Skeletal muscle satellite cell (primary cell): Measurements from ENCODE around the gene NARS2.
"Not testable (repeated sequence)": the region's sequence is repeated elsewhere in the genome, so short reads cannot be mapped to it uniquely, and the experiment has no call there.

Source experiments
- H3K27me3 ChIP-seq: 2 replicates; pipeline ENCODE4 v1.7.0; 2013; ENCODE audit warnings: low read length; ENCODE audit not compliant: control insufficient read depth, insufficient read depth
- H3K36me3 ChIP-seq: 2 replicates; pipeline ENCODE4 v1.7.0; 2013; ENCODE audit warnings: mild to moderate bottlenecking, control low read depth, low read length; ENCODE audit not compliant: insufficient read depth
- H3K4me1 ChIP-seq: 2 replicates; pipeline ENCODE4 v1.7.0; 2013; ENCODE audit warnings: low read length; ENCODE audit not compliant: control insufficient read depth, insufficient read depth
- H3K4me2 ChIP-seq: 2 replicates; pipeline ENCODE4 v1.7.0; 2013; ENCODE audit warnings: mild to moderate bottlenecking, low read length
- H3K4me3 ChIP-seq: 2 replicates; pipeline ENCODE4 v1.7.0; 2013; ENCODE audit warnings: low read length
- H3K9ac ChIP-seq: 2 replicates; pipeline ENCODE4 v1.7.0; 2013; ENCODE audit warnings: mild to moderate bottlenecking, low read depth, low read length, moderate library complexity
- H3K9me3 ChIP-seq: replicated peaks from 2 replicates; pipeline ENCODE4 v1.7.0; 2013; ENCODE audit warnings: mild to moderate bottlenecking, control low read depth, low read length

NARS2 gene

GRCh38 chr11:78573681-78574080, 983 bp downstream of the NARS2 start:
- Histone ChIP-seq H3K36me3 (peaks cover under 1% of the 10 kb centered on the region), H3K4me1 (peaks cover 15% of the 10 kb centered on the region), H3K9ac (peak overlapping the region; percentile 92), H3K4me3 (peak overlapping the region; percentile 96), H3K4me2 (peak overlapping the region; percentile 88), H3K9me3 (no peaks in the 10 kb centered on the region), H3K27me3 (no peaks in the 10 kb centered on the region)

- Histone ChIP-seq H3K4me1 (peaks cover 15% of the 10 kb centered on the region), H3K9me3 (no peaks in the 10 kb centered on the region), H3K9ac (peak overlapping the region; percentile 92), H3K4me3 (peak overlapping the region; percentile 96), H3K27me3 (no peaks in the 10 kb centered on the region), H3K4me2 (peak overlapping the region; percentile 88), H3K36me3 (peaks cover 4% of the 10 kb centered on the region)
Observed at GRCh38 chr11:78573271-78573670, 1.4 kb downstream of the NARS2 start.

- H3K36me3 ChIP-seq: peaks cover 9% of the 10 kb centered on the region
- no peaks in the 10 kb centered on the region for H3K9me3 ChIP-seq
- H3K27me3 ChIP-seq: no peaks in the 10 kb centered on the region
- H3K9ac ChIP-seq: no peak overlapping the region
- no peak overlapping the region for H3K4me2 ChIP-seq
- no peak overlapping the region for H3K4me3 ChIP-seq
- peaks cover 23% of the 10 kb centered on the region for H3K4me1 ChIP-seq
Observed at GRCh38 chr11:78572394-78572793, 2.3 kb downstream of the NARS2 start.

DNA sequence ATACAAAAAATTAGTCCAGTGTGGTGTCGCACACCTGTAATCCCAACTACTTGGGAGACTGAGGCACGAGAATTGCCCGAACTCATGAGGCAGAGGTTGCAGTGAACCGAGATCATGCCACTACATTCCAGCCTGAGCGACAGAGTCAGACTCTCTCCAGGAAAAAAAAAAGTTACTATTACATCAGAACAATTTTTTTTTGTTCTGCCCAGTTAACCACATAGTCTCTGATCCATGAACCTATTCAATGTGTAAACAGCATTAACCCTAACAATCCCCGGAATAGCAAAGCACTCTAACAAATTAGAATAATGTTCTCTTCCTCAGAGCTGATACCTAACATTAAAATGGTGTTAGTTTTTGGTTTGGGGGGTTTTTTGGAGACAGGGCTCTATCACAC, 4.6 kb downstream of the NARS2 start:
- no peaks in the 10 kb centered on the region for H3K27me3 ChIP-seq
- H3K4me2 ChIP-seq: no peak overlapping the region
- H3K9ac ChIP-seq: no peak overlapping the region
- H3K9me3 ChIP-seq: no peaks in the 10 kb centered on the region
- peaks cover 9% of the 10 kb centered on the region for H3K36me3 ChIP-seq
- peaks cover 23% of the 10 kb centered on the region for H3K4me1 ChIP-seq
- H3K4me3 ChIP-seq: no peak overlapping the region

- Histone ChIP-seq H3K9me3 (no peaks in the 10 kb centered on the region), H3K4me1 (peaks cover 30% of the 10 kb centered on the region), H3K27me3 (no peaks in the 10 kb centered on the region), H3K4me2 (peak overlapping the region; percentile 37), H3K4me3 (no peak overlapping the region), H3K36me3 (peaks cover 9% of the 10 kb centered on the region), H3K9ac (peak overlapping the region; percentile 21)
Observed at GRCh38 chr11:78567209-78567608, 7.5 kb downstream of the NARS2 start.

- no peak overlapping the region for H3K4me2 ChIP-seq
- peaks cover 9% of the 10 kb centered on the region for H3K36me3 ChIP-seq
- no peak overlapping the region for H3K4me3 ChIP-seq
- peaks cover 48% of the 10 kb centered on the region for H3K4me1 ChIP-seq
- no peaks in the 10 kb centered on the region for H3K27me3 ChIP-seq
- peak overlapping the region; percentile 39 for H3K9ac ChIP-seq
- H3K9me3 ChIP-seq: no peaks in the 10 kb centered on the region
Observed at GRCh38 chr11:78564490-78565467, 9.9 kb downstream of the NARS2 start.

GRCh38 chr11:78564037-78564436, 10.6 kb downstream of the NARS2 start:
- not testable (repeated sequence) for H3K4me2 ChIP-seq, H3K27me3 ChIP-seq, H3K36me3 ChIP-seq, H3K9ac ChIP-seq, H3K9me3 ChIP-seq, H3K4me3 ChIP-seq
- H3K4me1 ChIP-seq: peaks cover 48% of the 10 kb centered on the region

DNA sequence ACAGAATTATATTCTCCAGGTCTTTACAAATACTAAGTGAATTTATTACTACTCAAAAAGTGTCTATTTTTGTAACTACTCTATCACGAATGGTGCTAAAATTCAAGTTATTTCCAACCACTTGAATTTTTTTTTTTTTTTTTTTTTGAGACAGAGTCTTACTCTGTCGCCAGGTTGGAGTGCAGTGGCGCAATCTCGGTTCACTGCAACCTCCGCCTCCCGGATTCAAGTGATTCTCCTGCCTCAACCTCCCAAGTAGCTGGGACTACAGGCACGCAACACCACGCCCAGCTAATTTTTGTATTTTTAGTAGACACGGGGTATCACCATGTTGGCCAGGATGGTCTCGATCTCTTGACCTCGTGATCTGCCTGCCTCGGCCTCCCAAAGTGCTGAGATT, 11.6 kb downstream of the NARS2 start:
- peak overlapping the region; percentile 64 for H3K9ac ChIP-seq
- not testable (repeated sequence) for H3K9me3 ChIP-seq, H3K36me3 ChIP-seq, H3K27me3 ChIP-seq, H3K4me3 ChIP-seq
- peaks cover 48% of the 10 kb centered on the region for H3K4me1 ChIP-seq
- peak overlapping the region; percentile 77 for H3K4me2 ChIP-seq

- H3K4me3 ChIP-seq: peak overlapping the region; percentile 40
- H3K9ac ChIP-seq: peak overlapping the region; percentile 64
- peak overlapping the region; percentile 77 for H3K4me2 ChIP-seq
- peaks cover under 1% of the 10 kb centered on the region for H3K36me3 ChIP-seq
- no peaks in the 10 kb centered on the region for H3K27me3 ChIP-seq
- H3K9me3 ChIP-seq: no peaks in the 10 kb centered on the region
- peaks cover 41% of the 10 kb centered on the region for H3K4me1 ChIP-seq
Observed at GRCh38 chr11:78562398-78562797, 12.3 kb downstream of the NARS2 start.

DNA sequence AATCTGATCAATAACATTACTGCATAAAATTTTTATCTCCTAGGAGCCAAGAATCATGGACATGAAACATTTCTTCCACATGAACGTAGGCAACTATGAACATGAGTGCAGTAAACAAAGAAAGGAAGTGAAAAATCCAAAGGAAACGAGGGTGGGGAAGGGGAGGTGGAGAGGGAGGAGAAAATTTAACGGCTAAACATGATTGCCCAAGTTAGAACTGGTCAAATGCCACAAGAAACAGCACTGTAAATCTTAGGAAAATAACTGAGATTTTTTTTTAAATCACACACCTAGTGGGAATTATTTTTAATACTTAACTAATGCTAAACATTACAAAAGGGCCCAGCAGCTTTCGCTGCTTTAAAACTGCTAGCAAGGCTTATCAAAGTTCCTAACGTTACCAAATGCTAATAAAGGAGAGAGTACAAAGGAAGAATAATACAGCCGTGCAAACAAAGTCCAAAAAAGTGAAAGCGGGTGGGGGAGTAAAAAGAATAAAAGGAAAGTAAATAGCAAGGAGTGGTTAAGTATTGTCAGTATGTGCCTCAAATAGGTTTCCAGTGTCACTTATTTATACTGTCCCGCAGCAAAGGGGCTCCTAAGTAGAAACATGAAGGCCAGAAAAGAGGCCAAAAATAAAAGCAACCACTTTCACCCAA, 13.7 kb downstream of the NARS2 start:
- Histone ChIP-seq H3K9me3 (no peaks in the 10 kb centered on the region), H3K4me3 (no peak overlapping the region), H3K4me2 (peak overlapping the region; percentile 35), H3K9ac (peak overlapping the region; percentile 67), H3K36me3 (peaks cover 11% of the 10 kb centered on the region), H3K27me3 (no peaks in the 10 kb centered on the region), H3K4me1 (peaks cover 35% of the 10 kb centered on the region)

- Histone ChIP-seq H3K27me3 (no peaks in the 10 kb centered on the region), H3K9me3 (no peaks in the 10 kb centered on the region), H3K4me3 (no peak overlapping the region), H3K4me1 (peaks cover 35% of the 10 kb centered on the region), H3K4me2 (no peak overlapping the region), H3K9ac (no peak overlapping the region), H3K36me3 (peaks cover 19% of the 10 kb centered on the region)
Observed at GRCh38 chr11:78560153-78560552, 14.5 kb downstream of the NARS2 start.
